ENCODE measurements around the gene ARHGEF3. TPM values are rescaled to one million over a fixed set of nuclear protein-coding genes. Genes with fewer than 3 reads are reported as not detected.

The ARHGEF3 gene
- total and polyA plus RNA-seq, 3 experiments from 2014 or later, result 55.1 to 110 (median 56.6) TPM

DNA sequence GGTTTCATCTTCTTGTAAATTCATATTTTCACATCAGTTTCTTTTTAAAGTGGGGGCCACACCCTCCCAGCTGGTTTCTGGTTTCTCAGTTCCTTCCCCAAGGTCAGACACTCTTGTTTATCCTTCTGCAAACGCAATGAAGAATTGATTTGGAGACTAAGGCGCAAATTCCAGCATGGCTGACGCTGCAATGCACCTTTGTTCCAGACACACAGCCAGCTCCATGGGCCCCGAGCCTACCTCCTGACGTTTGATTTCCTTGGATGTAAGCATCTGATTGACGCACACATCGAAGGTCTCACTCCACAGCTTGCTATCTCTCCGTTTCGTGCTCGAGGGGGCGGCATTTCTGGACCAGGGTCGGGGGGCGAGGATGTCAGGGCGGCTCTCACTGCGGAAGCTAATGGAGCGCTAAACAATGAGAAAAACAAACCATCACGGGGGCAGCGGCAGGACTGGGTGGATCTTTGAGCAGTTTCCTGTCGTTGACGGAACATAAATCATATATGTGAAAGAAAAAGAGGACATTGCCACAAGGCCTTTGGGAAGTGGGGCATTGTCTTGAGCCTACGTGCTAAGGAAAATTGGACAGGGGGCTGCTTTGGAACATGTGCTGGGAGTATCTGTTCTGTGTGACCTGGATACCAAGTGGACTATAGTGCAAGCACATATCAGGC is 46.9 kb downstream of the ARHGEF3 start:
- Mint-ChIP-seq H3K9me3 (no peaks in the 10 kb centered on the region), H3K4me1 (peaks cover 80 to 87% (median 87%) of the 10 kb centered on the region in 3 donors), H3K27me3 (no peaks in the 10 kb centered on the region), H3K27ac (peak overlapping the region; percentile 95 to 99 (median 97)), H3K4me3 (peak overlapping the region; percentile 88 to 97 (median 93)), H3K36me3 (peaks cover 19 to 79% (median 40%) of the 10 kb centered on the region in 3 donors)
- Histone ChIP-seq H3K36me3 (ENCODE audit: insufficient read depth, low read length) (peaks cover 25% of the 10 kb centered on the region), H3K4me3 (ENCODE audit: low read length) (peak overlapping the region; percentile 49), H3K27me3 (ENCODE audit: insufficient read depth, low read length, poor library complexity, severe bottlenecking) (no peaks in the 10 kb centered on the region), H3K4me1 (ENCODE audit: insufficient read depth, low read length) (peaks cover 75% of the 10 kb centered on the region), H3K27ac (ENCODE audit: low read depth, low read length) (peak overlapping the region; percentile 58), H3K9me3 (ENCODE audit: low read length) (no peaks in the 10 kb centered on the region)
- peak; percentile 6 to 63 (median 38) for DNase-seq
- ChIA-PET CTCF (interaction anchor here (0.6 to 11.1 kb wide), 11 partner anchors 10 to 235 kb away, joined by 3 to 127 read pairs (median 5); partner anchors contain the start of gene ARHGEF3), POLR2A (interaction anchor here (1.1 to 5.4 kb wide), 10 partner anchors 8 to 161 kb away, joined by 3 to 50 read pairs (median 6); partner anchors contain the start of gene ARHGEF3)

DNA sequence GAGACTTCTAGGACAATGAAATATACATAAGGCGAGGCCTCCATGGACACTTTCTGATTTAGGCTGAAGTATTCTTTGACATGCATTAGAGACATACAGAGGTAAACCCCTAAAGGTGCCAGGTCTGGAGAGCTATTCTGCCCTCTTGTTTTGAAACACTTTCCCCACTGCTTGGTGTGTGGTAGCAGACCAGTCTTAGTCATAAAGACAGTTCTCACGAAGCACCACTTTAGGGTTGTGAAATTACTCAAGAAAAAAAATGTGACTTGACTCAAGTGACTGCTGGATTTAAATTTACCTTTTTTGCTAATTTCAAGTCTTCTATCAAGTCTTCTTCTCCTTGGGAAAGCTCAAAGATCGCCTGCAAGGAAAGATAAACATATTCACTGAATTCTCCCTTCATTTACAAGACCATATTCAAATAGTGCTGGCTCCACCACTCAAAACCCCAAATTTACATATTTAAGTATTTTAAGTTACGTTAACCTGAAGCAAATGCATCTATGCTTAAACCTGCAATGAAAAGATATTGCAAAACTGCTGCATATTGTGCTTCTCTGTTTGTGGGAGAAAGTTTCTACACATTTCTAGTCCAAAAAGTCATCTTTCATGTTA is 48.4 kb downstream of the ARHGEF3 start:
- Mint-ChIP-seq H3K27ac (peak overlapping the region; percentile 87 to 99 (median 96)), H3K27me3 (no peaks in the 10 kb centered on the region), H3K4me3 (peak overlapping the region; percentile 72 to 95 (median 91)), H3K36me3 (peaks cover 30 to 84% (median 47%) of the 10 kb centered on the region in 3 donors), H3K9me3 (no peaks in the 10 kb centered on the region), H3K4me1 (peaks cover 75 to 81% (median 79%) of the 10 kb centered on the region in 3 donors)
- POLR2A ChIA-PET, result interaction anchor here (0.6 to 5.4 kb wide), 5 partner anchors 20 to 162 kb away, joined by 3 to 50 read pairs (median 3); partner anchors contain the start of gene ARHGEF3
- Histone ChIP-seq H3K36me3 (ENCODE audit: insufficient read depth, low read length) (peaks cover 39% of the 10 kb centered on the region), H3K4me3 (ENCODE audit: low read length) (no peak overlapping the region), H3K27ac (ENCODE audit: low read depth, low read length) (no peak overlapping the region), H3K9me3 (ENCODE audit: low read length) (no peaks in the 10 kb centered on the region), H3K27me3 (ENCODE audit: insufficient read depth, low read length, poor library complexity, severe bottlenecking) (no peaks in the 10 kb centered on the region), H3K4me1 (ENCODE audit: insufficient read depth, low read length) (peaks cover 61% of the 10 kb centered on the region)
- CTCF ChIA-PET, result interaction anchor here (0.8 to 11.1 kb wide), 6 partner anchors 14 to 242 kb away, joined by 3 to 127 read pairs (median 3); partner anchors contain the start of gene ARHGEF3
- DNase-seq, result peak in 1 of 5 donors; percentile 52

DNA sequence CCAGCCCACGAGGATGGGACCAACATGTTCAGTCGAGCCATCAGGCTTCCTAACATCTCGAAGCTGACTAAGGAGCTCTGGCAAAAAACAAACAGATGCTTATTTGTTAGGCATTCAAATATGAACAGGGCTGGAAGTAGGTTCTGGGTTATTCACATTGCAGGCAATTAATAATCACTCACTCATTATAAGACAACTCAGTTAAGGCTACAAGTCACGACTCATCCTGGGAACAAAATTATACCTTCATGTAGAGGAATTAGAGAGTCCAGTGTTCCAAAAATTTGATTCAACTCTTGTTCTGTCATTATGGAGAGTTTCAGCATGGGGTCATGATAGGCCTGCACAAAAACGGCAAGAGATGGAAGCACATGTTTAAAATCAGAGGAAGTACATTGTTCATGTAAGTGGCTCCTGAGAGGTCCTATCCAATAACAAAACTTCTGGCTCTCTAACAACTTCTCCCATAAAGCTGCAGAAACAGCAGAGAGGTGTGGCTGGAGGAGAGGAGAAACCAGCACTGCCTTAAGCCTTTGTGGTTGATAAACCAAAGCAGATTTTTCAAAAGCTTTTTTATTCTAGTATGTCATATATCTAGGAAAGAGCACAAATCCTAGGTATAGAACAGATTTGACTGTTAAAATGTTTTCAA is 50.6 kb downstream of the ARHGEF3 start:
- Mint-ChIP-seq H3K27ac (peak overlapping the region; percentile 65 to 86 (median 80)), H3K4me3 (peak overlapping the region in 6 of 7 donors; percentile 3 to 43 (median 13)), H3K9me3 (no peaks in the 10 kb centered on the region), H3K4me1 (peaks cover 64 to 74% (median 64%) of the 10 kb centered on the region in 3 donors), H3K27me3 (no peaks in the 10 kb centered on the region), H3K36me3 (peaks cover 30 to 92% (median 43%) of the 10 kb centered on the region in 3 donors)
- Histone ChIP-seq H3K36me3 (ENCODE audit: insufficient read depth, low read length) (peaks cover 52% of the 10 kb centered on the region), H3K9me3 (ENCODE audit: low read length) (no peaks in the 10 kb centered on the region), H3K4me1 (ENCODE audit: insufficient read depth, low read length) (peaks cover 48% of the 10 kb centered on the region), H3K27me3 (ENCODE audit: insufficient read depth, low read length, poor library complexity, severe bottlenecking) (no peaks in the 10 kb centered on the region), H3K4me3 (ENCODE audit: low read length) (no peak overlapping the region), H3K27ac (ENCODE audit: low read depth, low read length) (no peak overlapping the region)
- ChIA-PET CTCF (interaction anchor here (1.2 to 11.1 kb wide), 7 partner anchors 9 to 238 kb away, joined by 3 to 127 read pairs (median 4); partner anchors contain the start of gene ARHGEF3), POLR2A (interaction anchor here (1.0 kb wide), 1 partner anchor 39 kb away, joined by 3 read pairs; no protein-coding TSS in a partner anchor)
- DNase-seq, result no peak

DNA sequence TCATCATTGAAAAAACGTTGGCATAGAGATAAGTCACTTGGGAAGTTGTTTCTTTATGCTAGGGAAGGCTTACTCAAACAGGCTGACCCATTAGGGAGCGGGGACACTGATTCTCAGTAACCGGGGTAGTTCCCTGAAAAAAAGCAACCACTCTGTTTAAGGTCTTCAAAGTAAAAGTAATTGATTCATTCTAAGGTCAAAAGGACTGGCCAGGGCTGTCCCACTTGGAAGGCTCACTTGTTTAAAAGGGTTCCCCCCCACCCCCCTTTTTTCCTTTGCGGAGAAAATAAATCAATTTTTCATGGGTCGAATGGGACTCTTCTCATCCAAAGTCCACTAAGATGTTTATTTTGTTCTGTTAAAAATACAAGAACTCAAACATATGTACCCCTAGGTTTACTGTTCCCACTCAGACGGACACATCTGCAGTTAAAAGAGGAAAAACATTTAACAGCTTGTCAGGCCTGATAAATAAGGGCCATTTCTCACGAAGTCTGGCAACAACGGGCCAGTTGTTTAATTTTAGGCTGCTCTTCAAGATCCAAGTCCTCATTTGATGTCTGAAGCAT is 53.0 kb downstream of the ARHGEF3 start:
- DNase-seq, result no peak
- Mint-ChIP-seq H3K27ac (peak overlapping the region in 7 of 8 donors; percentile 19 to 86 (median 72)), H3K4me1 (peaks cover 50 to 67% (median 60%) of the 10 kb centered on the region in 3 donors), H3K36me3 (peaks cover 26 to 93% (median 39%) of the 10 kb centered on the region in 3 donors), H3K4me3 (no peak overlapping the region), H3K9me3 (no peaks in the 10 kb centered on the region), H3K27me3 (peaks cover 0 to 1% of the 10 kb centered on the region in 2 donors)
- no peak overlapping the region for H3K4me3 ChIP-seq (ENCODE audit: low read length)
- peaks cover 24% of the 10 kb centered on the region for H3K4me1 ChIP-seq (ENCODE audit: insufficient read depth, low read length)
- H3K9me3 ChIP-seq (ENCODE audit: low read length), result no peaks in the 10 kb centered on the region
- ChIA-PET CTCF (interaction anchor here (1.0 to 11.1 kb wide), 3 partner anchors 13 to 240 kb away, joined by 3 to 127 read pairs (median 6); partner anchors contain the start of gene ARHGEF3), POLR2A (interaction anchor here (1.7 kb wide), 1 partner anchor 34 kb away, joined by 3 read pairs; no protein-coding TSS in a partner anchor)
- peaks cover 67% of the 10 kb centered on the region for H3K36me3 ChIP-seq (ENCODE audit: insufficient read depth, low read length)
- H3K27ac ChIP-seq (ENCODE audit: low read depth, low read length), result no peak overlapping the region
- no peaks in the 10 kb centered on the region for H3K27me3 ChIP-seq (ENCODE audit: insufficient read depth, low read length, poor library complexity, severe bottlenecking)

DNA sequence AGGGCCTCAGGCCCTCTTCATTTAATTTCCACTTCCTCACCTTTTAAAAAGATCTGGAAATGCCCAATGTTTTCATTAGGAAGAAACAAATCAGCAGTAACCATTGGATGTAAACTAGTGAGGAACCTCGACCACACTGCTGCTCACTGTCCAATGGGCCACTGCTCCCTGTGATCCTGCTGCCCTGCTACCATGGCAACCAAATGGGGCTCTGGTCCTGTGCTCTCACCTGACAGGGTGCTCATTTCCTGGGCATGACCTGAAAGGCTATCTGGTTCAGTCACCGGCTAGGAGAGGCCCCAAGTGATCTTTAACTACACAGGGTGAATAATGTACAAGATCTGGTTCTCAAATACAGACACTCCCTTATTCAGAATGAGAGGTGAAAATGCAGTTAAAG is 54.6 kb downstream of the ARHGEF3 start:
- CTCF ChIA-PET, result interaction anchor here (2.6 to 11.1 kb wide), 2 partner anchors 11 to 52 kb away, joined by 6 to 127 read pairs; partner anchors contain the start of gene ARHGEF3
- Histone ChIP-seq H3K27me3 (ENCODE audit: insufficient read depth, low read length, poor library complexity, severe bottlenecking) (no peaks in the 10 kb centered on the region), H3K4me1 (ENCODE audit: insufficient read depth, low read length) (peaks cover 8% of the 10 kb centered on the region), H3K4me3 (ENCODE audit: low read length) (no peak overlapping the region), H3K27ac (ENCODE audit: low read depth, low read length) (no peak overlapping the region), H3K9me3 (ENCODE audit: low read length) (no peaks in the 10 kb centered on the region), H3K36me3 (ENCODE audit: insufficient read depth, low read length) (peaks cover 69% of the 10 kb centered on the region)
- Mint-ChIP-seq H3K36me3 (peaks cover 17 to 93% (median 32%) of the 10 kb centered on the region in 3 donors), H3K4me1 (peaks cover 46 to 66% (median 60%) of the 10 kb centered on the region in 3 donors), H3K27me3 (peaks cover 0 to 2% of the 10 kb centered on the region in 2 donors), H3K4me3 (no peak overlapping the region), H3K27ac (peak overlapping the region in 5 of 8 donors; percentile 52 to 86 (median 60)), H3K9me3 (no peaks in the 10 kb centered on the region)
- no peak for DNase-seq
- POLR2A ChIA-PET, result interaction anchor here (1.1 kb wide), 1 partner anchor 8 kb away, joined by 3 read pairs; no protein-coding TSS in a partner anchor

DNA sequence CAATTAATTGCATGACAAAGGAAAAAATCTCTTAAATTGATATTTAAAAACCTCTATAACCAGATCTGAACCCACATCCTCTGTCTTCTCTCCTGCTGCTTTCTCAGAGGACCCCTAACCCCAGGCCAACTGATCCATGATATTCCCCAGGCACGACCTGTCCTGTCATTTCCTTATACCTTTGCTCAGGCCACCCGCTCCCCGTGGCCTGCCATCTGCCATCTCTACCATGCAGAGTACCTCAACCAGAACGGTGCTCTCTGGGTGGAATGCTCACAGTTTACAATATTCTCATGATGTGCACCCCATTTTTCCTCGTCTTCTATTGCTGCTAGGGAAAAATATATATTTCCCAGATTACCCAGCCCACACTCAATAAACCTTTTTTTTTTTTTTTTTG is 57.7 kb downstream of the ARHGEF3 start:
- H3K36me3 ChIP-seq (ENCODE audit: insufficient read depth, low read length), result peaks cover 50% of the 10 kb centered on the region
- no peaks in the 10 kb centered on the region for H3K9me3 Mint-ChIP-seq
- no peak overlapping the region for H3K27ac ChIP-seq (ENCODE audit: low read depth, low read length)
- ChIA-PET CTCF (interaction anchor here (1.0 to 1.6 kb wide), 3 partner anchors 21 to 56 kb away, joined by 3 to 6 read pairs (median 4); no protein-coding TSS in a partner anchor), POLR2A (interaction anchor here (0.6 kb wide), 2 partner anchors 49 to 57 kb away, joined by 3 read pairs; no protein-coding TSS in a partner anchor)
- H3K27me3 Mint-ChIP-seq, result peaks cover 0 to 2% of the 10 kb centered on the region in 2 donors
- H3K9me3 ChIP-seq (ENCODE audit: low read length), result no peaks in the 10 kb centered on the region
- no peaks in the 10 kb centered on the region for H3K4me1 ChIP-seq (ENCODE audit: insufficient read depth, low read length)
- H3K4me3 ChIP-seq (ENCODE audit: low read length), result no peak overlapping the region
- peak overlapping the region in 5 of 7 donors; percentile 4 to 75 (median 22) for H3K4me3 Mint-ChIP-seq
- H3K27me3 ChIP-seq (ENCODE audit: insufficient read depth, low read length, poor library complexity, severe bottlenecking), result no peaks in the 10 kb centered on the region
- peaks cover 25 to 53% (median 46%) of the 10 kb centered on the region in 3 donors for H3K4me1 Mint-ChIP-seq
- peak overlapping the region; percentile 67 to 93 (median 86) for H3K27ac Mint-ChIP-seq
- peaks cover 2 to 85% (median 18%) of the 10 kb centered on the region in 3 donors for H3K36me3 Mint-ChIP-seq
- no peak for DNase-seq

DNA sequence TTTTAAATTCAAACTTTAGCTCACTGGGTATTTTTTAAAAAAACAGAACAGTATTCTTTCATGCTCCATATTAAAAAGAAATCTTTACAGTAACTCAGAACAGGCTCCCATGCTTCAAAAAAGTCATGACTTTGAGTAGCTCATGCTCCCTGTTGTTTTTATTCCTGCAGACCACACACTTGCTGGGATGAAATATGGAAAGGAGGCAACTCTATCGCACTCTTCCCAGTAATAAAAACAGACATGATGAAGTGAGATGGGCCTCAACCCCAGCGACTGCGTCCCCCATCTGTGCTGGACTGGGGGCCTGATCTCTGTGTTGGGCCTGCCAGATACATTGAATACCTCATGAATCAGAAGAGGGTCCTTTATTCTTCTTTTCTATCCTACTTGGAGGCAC is 58.9 kb downstream of the ARHGEF3 start:
- Mint-ChIP-seq H3K27me3 (peaks cover 0 to 2% of the 10 kb centered on the region in 2 donors), H3K27ac (peak overlapping the region in 6 of 8 donors; percentile 61 to 93 (median 65)), H3K4me3 (no peak overlapping the region), H3K9me3 (no peaks in the 10 kb centered on the region), H3K4me1 (peaks cover 24 to 58% (median 43%) of the 10 kb centered on the region in 3 donors), H3K36me3 (peaks cover 0 to 80% (median 16%) of the 10 kb centered on the region in 3 donors)
- H3K4me3 ChIP-seq (ENCODE audit: low read length), result no peak overlapping the region
- H3K4me1 ChIP-seq (ENCODE audit: insufficient read depth, low read length), result no peaks in the 10 kb centered on the region
- peaks cover 45% of the 10 kb centered on the region for H3K36me3 ChIP-seq (ENCODE audit: insufficient read depth, low read length)
- no peaks in the 10 kb centered on the region for H3K9me3 ChIP-seq (ENCODE audit: low read length)
- CTCF ChIA-PET, result interaction anchor here (0.7 to 2.0 kb wide), 4 partner anchors 41 to 252 kb away, joined by 3 to 5 read pairs (median 3); no protein-coding TSS in a partner anchor
- no peak overlapping the region for H3K27ac ChIP-seq (ENCODE audit: low read depth, low read length)
- POLR2A ChIA-PET, result interaction anchor here (1.0 kb wide), 1 partner anchor 21 kb away, joined by 3 read pairs; no protein-coding TSS in a partner anchor
- no peak for DNase-seq
- no peaks in the 10 kb centered on the region for H3K27me3 ChIP-seq (ENCODE audit: insufficient read depth, low read length, poor library complexity, severe bottlenecking)
